Measurements from ENCODE around the gene SDK2.

The SDK2 gene

DNA sequence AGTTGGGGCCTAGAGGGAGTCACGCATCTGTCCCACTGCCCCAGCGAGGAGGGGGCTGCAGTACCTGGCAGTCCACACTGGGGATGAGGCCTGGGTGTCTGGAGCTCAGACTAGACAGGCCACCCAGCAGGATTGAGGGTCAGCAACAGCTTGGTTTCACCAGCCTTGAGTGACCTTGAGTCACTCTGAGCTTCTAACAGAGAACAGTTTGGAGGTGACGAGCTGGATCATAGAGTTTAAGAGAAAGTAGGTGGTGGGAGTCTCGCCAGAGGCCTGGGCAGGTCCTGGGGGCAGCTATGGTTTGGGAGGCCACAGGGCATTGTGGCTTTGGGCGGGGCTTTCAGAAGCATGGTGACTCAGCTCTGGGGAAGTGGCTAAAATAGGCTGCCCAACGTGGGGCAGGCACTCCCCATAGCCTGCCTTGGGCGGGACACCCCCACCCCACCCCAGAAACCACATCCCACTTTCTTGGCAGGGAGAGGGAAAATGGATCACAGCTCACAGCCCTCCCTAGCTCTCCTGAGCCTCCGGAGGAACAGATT, 352.9 kb downstream of the SDK2 start:
- H3K4me3 Mint-ChIP-seq = peak overlapping the region; percentile 1 to 5
- no peaks in the 10 kb centered on the region for H3K36me3 Mint-ChIP-seq
- ATAC-seq (replicated peaks) (peak; percentile 82 to 83), DNase-seq (peak; percentile 26)
- H3K4me1 Mint-ChIP-seq = peaks cover 21 to 26% of the 10 kb centered on the region in 2 donors
- H3K9me3 Mint-ChIP-seq = no peaks in the 10 kb centered on the region
- peaks cover 43 to 47% of the 10 kb centered on the region in 2 donors for H3K27me3 Mint-ChIP-seq
- H3K27ac Mint-ChIP-seq = no peak overlapping the region

DNA sequence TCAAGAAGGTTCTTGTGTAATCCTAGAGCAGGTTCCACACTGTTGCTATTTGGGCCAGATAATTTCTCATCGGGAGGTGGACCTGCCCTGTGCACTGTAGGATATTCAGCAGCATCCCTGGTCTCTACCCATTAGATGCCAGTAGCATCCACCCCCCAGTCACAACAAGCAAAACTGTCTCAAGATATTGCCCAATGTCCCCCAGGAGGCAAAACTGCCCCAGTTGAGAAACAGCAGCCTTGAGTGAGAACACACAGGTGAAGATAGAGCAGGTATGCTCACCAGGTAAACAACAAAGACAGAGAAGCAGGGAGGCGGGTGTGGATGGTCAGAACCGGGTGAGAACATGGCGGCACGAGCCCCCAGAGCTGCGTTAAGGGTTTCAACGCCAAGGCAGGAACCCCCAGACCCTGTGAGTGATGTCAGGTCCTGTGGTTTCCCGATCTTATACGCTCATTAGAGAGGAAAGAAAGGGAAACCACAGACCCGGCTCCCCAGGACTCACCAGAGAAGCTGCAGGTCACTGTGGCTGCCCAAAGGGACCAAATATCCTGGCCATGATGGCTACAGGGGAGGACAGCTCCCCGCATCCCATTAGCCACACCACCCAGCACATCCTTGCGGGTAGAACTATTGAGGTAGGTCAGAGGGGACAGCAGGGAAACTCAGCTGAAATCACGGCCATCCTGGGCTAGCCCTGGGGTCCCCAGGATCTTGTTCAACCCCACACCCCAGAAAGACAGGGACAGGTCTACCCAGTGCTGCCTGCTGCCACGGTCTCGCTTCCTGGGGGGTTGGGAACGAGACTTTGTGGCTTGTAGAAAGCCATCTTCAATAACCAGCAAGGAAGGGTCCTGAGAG, 353.6 kb downstream of the SDK2 start:
- DNase-seq (no peak), ATAC-seq (replicated peaks) (peak; percentile 27 to 33)
- Mint-ChIP-seq H3K4me3 (peak overlapping the region; percentile 5 to 14), H3K4me1 (peaks cover 21 to 26% of the 10 kb centered on the region in 2 donors), H3K27me3 (peaks cover 43 to 49% of the 10 kb centered on the region in 2 donors), H3K9me3 (no peaks in the 10 kb centered on the region), H3K36me3 (no peaks in the 10 kb centered on the region), H3K27ac (peak overlapping the region; percentile 52)

DNA sequence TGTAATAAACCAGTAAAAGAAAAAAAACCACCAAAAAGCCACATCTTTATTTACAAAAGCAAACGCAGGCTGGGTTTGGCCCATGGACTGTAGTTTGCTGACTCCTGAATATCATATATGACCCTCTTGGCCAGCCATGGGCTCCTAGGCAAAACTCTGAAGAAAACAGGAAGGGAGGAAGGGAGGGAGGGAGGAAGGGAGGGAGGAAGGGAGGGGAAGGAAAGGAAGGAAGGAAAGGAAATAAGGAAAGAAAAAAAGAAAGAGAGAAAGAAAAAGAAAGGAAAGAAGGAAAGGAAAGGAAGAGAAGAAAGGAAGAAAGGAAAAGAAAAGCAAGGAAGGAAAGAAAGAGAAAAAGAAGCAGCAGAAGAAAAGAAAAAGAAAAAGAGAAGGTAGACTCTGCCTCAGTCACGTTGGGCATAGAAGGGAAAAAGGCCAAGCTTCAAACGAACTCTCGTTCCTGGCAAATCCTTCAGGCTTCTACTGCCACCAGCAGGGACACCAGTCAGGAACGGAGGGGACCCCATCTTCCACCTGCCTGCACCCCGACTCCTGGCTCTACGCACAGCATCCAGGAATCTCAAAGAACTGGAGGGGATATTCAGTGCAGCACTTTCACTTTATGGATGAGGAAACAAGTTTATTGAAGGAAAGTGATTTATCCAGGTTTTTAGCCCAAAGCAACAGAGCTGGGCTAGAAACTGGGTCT, 354.5 kb downstream of the SDK2 start:
- Mint-ChIP-seq H3K36me3 (no peaks in the 10 kb centered on the region), H3K9me3 (no peaks in the 10 kb centered on the region), H3K27me3 (peaks cover 37 to 44% of the 10 kb centered on the region in 2 donors), H3K4me3 (no peak overlapping the region), H3K4me1 (peaks cover 21 to 26% of the 10 kb centered on the region in 2 donors), H3K27ac (no peak overlapping the region)
- no peak for ATAC-seq (replicated peaks)
- no peak for DNase-seq

DNA sequence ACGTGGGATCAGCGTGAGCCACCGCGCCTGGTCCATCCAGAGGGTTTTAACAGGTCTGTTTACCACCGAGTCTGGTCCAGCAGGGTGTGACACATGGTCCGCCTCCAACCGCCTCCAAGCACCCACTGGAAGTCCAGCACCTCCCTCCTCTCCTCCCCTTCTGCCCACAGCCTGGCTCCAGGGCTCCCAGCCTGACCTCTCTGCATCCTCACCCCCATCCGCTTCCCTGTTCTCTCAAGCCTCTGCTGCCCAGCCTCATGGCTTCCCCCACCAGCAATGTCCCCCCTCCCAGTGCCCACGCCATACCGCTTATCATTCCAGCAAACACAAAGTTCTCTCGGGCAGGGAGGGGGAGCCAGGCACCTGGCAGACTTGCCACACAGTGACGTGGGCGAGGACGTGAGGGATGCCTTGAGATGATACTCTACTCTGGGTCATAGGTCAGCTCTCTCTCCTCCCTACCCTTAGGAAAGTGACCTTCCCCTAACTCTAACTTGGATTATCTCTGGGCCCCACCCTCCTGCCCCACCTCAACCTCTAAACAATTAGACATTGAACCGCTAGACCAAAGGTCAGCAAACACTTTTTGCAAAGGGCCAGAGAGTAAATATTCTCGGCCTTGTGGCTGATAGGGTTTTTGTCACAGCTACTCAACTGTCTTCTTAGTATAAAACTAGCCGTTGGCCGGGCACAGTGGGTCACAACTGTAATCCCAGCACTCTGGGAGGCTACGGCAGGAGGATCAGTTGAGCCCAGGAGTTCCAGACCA, 355.5 kb downstream of the SDK2 start:
- peaks cover 37 to 41% of the 10 kb centered on the region in 2 donors for H3K27me3 Mint-ChIP-seq
- DNase-seq = no peak
- no peak overlapping the region for H3K4me3 Mint-ChIP-seq

DNA sequence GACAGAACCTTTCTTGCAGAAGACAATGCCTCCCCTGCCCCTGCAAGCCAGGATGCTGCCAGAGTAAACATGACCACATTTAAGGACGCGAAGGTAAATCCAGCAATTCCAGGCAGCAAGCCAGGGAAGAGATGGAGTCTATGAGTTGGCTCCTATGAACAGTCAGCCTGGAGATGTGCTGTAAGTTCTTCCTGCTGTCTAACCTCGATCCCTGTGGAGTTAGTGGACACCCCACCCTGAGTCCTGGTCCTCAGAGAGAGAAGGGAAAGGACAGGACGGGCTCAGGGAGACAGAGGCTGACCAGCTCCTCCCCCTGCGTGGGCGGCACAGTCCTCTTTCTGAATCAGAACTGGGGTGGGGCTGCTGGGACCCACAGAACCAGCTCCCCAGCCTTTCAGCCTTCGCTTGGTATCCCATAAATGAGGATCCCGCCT, 357.4 kb downstream of the SDK2 start:
- no peak overlapping the region for H3K4me3 Mint-ChIP-seq
- H3K4me1 Mint-ChIP-seq = peaks cover 38 to 43% of the 10 kb centered on the region in 2 donors
- H3K36me3 Mint-ChIP-seq = no peaks in the 10 kb centered on the region
- H3K27ac Mint-ChIP-seq = no peak overlapping the region
- no peaks in the 10 kb centered on the region for H3K9me3 Mint-ChIP-seq
- no peak for DNase-seq
- peaks cover 31 to 32% of the 10 kb centered on the region in 2 donors for H3K27me3 Mint-ChIP-seq
- ATAC-seq (replicated peaks) = no peak

More for the DNA sequence above, 355.5 kb downstream of the SDK2 start:
- Mint-ChIP-seq H3K9me3 (no peaks in the 10 kb centered on the region), H3K27ac (no peak overlapping the region), H3K36me3 (no peaks in the 10 kb centered on the region), H3K4me1 (peaks cover 26 to 31% of the 10 kb centered on the region in 2 donors)
- ATAC-seq (replicated peaks) = no peak

DNA sequence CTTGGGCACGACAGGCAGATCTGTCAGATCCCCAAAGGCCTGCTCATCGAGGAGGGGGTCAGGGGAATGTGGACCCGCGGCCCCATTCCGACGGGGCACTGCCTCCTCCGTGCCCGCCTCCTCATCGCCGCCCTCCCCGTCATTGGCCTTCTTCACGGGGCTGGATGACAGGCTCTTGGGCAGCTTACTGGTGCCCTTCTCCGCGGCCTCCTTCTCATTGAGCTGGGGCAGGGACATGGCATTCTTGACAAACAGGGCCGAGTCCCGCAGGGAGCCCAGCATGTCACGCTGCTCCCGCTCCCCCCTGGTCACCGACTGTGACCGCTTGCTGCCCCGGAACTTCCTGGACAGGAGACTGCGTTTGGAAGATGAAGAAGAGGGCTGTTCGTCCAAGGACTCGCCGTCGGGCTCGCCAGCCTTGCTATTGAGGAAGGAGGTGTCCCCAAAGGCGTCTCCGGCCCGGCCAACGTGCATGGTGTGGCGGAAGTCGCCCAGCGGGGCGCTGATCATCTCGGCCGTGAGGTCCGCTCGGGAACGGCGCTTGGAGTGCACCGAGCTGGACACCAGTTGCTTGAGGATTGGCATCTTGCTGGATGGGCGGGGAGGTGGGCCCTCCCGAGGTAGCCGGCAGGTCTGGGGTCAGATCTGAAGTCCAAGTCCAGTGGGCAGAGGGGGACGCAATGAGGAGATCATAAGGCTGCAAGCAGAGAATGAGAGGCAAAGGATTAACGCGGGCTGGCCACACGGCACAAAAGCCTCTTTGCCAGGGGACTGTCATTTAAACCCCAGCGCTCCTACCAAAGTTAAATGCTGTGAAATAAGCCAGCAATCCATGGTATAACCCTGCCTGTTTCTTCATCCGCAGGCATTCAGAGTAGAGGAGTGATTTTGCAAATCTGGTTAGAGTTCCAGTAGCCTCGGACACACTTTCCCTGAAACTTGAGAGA, 358.1 kb downstream of the SDK2 start:
- DNase-seq = no peak
- H3K9me3 Mint-ChIP-seq = no peaks in the 10 kb centered on the region
- H3K27ac Mint-ChIP-seq = no peak overlapping the region
- H3K4me1 Mint-ChIP-seq = peaks cover 35 to 41% of the 10 kb centered on the region in 2 donors
- H3K27me3 Mint-ChIP-seq = peaks cover 29 to 32% of the 10 kb centered on the region in 2 donors
- no peak overlapping the region for H3K4me3 Mint-ChIP-seq
- no peak for ATAC-seq (replicated peaks)
- H3K36me3 Mint-ChIP-seq = no peaks in the 10 kb centered on the region

DNA sequence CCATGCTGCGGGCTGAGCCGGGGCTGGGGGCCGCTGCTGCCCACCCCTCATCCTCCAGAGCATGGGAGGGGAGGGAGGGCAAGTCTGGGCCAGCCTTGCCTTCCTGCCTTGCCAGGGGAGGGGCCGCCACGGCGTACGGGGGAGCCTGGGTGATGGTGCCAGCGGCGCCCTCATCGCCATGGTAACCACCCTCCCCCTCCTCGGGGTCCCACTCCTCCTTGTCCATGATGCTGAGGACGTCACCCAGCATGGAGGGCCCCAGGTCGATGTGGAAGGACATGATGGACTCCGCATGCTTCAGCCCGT, 358.7 kb downstream of the SDK2 start:
- Mint-ChIP-seq H3K27me3 (peaks cover 26 to 31% of the 10 kb centered on the region in 2 donors), H3K4me3 (no peak overlapping the region), H3K36me3 (no peaks in the 10 kb centered on the region), H3K9me3 (no peaks in the 10 kb centered on the region), H3K4me1 (peaks cover 29 to 35% of the 10 kb centered on the region in 2 donors), H3K27ac (no peak overlapping the region)
- ATAC-seq (replicated peaks) (no peak), DNase-seq (no peak)

DNA sequence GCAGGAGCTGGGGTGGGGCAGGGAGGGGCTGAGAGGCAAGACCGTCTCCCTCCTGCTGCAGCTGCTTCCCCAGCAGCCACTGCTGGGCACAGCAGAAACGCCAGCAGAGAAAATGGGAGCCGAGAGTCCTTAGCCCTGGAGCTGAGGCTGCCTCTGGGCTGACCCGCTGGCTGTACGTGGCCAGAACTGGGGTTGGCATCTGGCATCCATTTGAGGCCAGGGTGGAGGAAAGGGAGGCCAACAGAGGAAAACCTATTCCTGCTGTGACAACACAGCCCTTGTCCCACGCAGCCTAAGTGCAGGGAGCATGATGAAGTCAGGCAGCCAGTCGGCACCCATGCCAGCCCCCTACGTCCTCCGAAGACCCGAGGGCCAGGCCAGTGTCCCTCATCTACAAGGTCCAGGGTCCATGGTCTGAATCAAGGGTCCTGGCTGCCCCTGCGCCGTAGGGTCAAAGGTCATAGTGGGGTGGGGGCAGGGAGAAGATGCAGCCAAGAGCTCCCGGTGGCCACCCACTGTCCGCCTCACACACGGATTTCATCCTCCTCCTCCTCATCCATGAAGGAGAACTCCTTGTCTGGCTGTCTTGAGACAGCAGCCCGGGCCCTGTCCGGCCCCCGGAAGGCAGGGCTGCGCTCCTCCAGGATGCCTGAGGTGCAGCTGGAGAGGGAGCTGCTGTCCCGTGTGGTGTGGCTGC, 359.2 kb downstream of the SDK2 start:
- Mint-ChIP-seq H3K36me3 (no peaks in the 10 kb centered on the region), H3K4me3 (no peak overlapping the region), H3K27ac (no peak overlapping the region), H3K9me3 (no peaks in the 10 kb centered on the region), H3K27me3 (peaks cover 26 to 28% of the 10 kb centered on the region in 2 donors), H3K4me1 (peaks cover 25 to 30% of the 10 kb centered on the region in 2 donors)
- DNase-seq (no peak), ATAC-seq (replicated peaks) (no peak)

Measured in stimulated activated naive B cell treated with anti-CD40 and anti-IgM and Interleukin-4, amounts not matched to agents 10 μg/mL and 1 μg/mL and 100 μg/mL, for 72 hours (primary cell).